Upper lobe of left lung (tissue), 6 donors: ENCODE data around the gene LINS1. TPM values are rescaled to one million over a fixed set of nuclear protein-coding genes. Genes with fewer than 3 reads are reported as not detected.

Experiments used
- ATAC-seq, 2 donors: fragments of 200-7000 bp; cut with Tn5 transposase; one replicate each; pipeline ENCODE4 v1.9.1; 2022; ENCODE audit warnings: mild to moderate bottlenecking in 2 of 2, moderate library complexity in 2 of 2; ENCODE audit not compliant: low FRiP score in 2 of 2
- DNase-seq, 2 donors: peaks; one replicate each; pipeline ENCODE4 v3.0.0-alpha.2; 2019 to 2020
- H3K27ac ChIP-seq, 4 donors: fragments of 200-600 bp; sonication (generic); one replicate each; pipeline ENCODE4 v1.5.1; 2016 to 2019
- H3K27me3 ChIP-seq, 4 donors: fragments of 200-600 bp; sonication (generic); one replicate each; pipeline ENCODE4 v1.5.1; 2017 to 2019
- H3K36me3 ChIP-seq, 4 donors: fragments of 200-600 bp; sonication (generic); one replicate each; pipeline ENCODE4 v1.5.1; 2016 to 2019
- H3K4me1 ChIP-seq, 4 donors: fragments of 200-600 bp; sonication (generic); one replicate each; pipeline ENCODE4 v1.5.1; 2018 to 2019
- H3K4me3 ChIP-seq, 4 donors: fragments of 200-600 bp; sonication (generic); one replicate each; pipeline ENCODE4 v1.5.1; 2017 to 2019; ENCODE audit warnings: mild to moderate bottlenecking in 2 of 4, moderate library complexity in 1 of 4
- H3K9me3 ChIP-seq, 4 donors: fragments of 200-600 bp; sonication (generic); one replicate each; pipeline ENCODE4 v1.5.1; 2018 to 2019
- CTCF ChIP-seq, 6 experiments: fragments of 450-650 bp in 4 of 6; fragments of 200-600 bp in 2 of 6; sonication (generic) in 2 of 6; IDR thresholded peaks; one replicate each; pipeline ENCODE4 v1.5.1; 2016 to 2019; ENCODE audit warnings: antibody characterized with exemption in 6 of 6
- EP300 ChIP-seq, 4 donors: sonication (generic); formaldehyde crosslinking; IDR thresholded peaks; one replicate each; pipeline ENCODE4 v1.5.1; 2017; ENCODE audit warnings: antibody characterized with exemption in 4 of 4, control low read depth in 2 of 4
- POLR2A ChIP-seq, 4 donors: fragments of 450-650 bp; IDR thresholded peaks; one replicate each; pipeline ENCODE4 v1.5.1; 2016 to 2017; ENCODE audit warnings: antibody characterized with exemption in 4 of 4, mild to moderate bottlenecking in 2 of 4
- POLR2AphosphoS5 ChIP-seq, 2 donors: sonication (generic); formaldehyde crosslinking; IDR thresholded peaks; one replicate each; pipeline ENCODE4 v1.5.1; 2017; ENCODE audit warnings: antibody characterized with exemption in 2 of 2
- WGBS, 2 donors: methylation state at CpG; one replicate each; pipeline ENCODE4 v1.1.5; 2017 to 2018; 5-methylcytosine and 5-hydroxymethylcytosine counted together
- small RNA-seq, 4 donors: library from RNA; depleted of rRNA; stranded (forward); fragments of <200 nt; gene quantifications; one replicate each; pipeline ENCODE3, GENCODE V24; 2016
- total RNA-seq, 6 donors: library from RNA; depleted of rRNA in 4 of 6; stranded (reverse); fragments of >200 nt in 4 of 6; gene quantifications; one replicate each; pipeline versions ENCODE4 v1.1.0 to v1.2.1, GENCODE V29; 2016 to 2021
- donor health status: DM: no; HTN: no; CAD: no; lungs with moderate emphysema.
- donor health status: DM: no; HTN: yes; CAD: no; lungs with severe emphysema.

Gene LINS1
- total RNA-seq, 6 donors from 2014 or later = 11.8 to 43.0 (median 18.2) TPM

- WGBS, 2 donors = 72 to 84% methylated on average over 1 of the region's 1 CpG
- ATAC-seq = no peak
Observed at GRCh38 chr15:100525436-100525835, 76.5 kb downstream of the LINS1 start.

GRCh38 chr15:100524326-100524725 is 77.7 kb downstream of the LINS1 start:
- Histone ChIP-seq H3K4me1 (no peaks in the 10 kb centered on the region), H3K4me3 (no peak overlapping the region), H3K27ac (no peak overlapping the region), H3K9me3 (no peaks in the 10 kb centered on the region), H3K27me3 (no peaks in the 10 kb centered on the region), H3K36me3 (no peaks in the 10 kb centered on the region)
- TF ChIP-seq POLR2A (IDR thresholded peaks at IDR 0.05) (no peak), CTCF (IDR thresholded peaks at IDR 0.05) (no peak), POLR2AphosphoS5 (IDR thresholded peaks at IDR 0.05) (no peak), EP300 (IDR thresholded peaks at IDR 0.05) (no peak)
- WGBS, 2 donors = 75 to 76% methylated on average over 2 of the region's 2 CpGs
- DNase-seq (no peak), ATAC-seq (no peak)

More at GRCh38 chr15:100525436-100525835, 76.5 kb downstream of the LINS1 start:
- no peak for TF ChIP-seq POLR2AphosphoS5 (IDR thresholded peaks at IDR 0.05)
- H3K36me3 ChIP-seq = no peaks in the 10 kb centered on the region
- H3K27me3 ChIP-seq = no peaks in the 10 kb centered on the region
- no peak overlapping the region for H3K27ac ChIP-seq
- H3K4me1 ChIP-seq = no peaks in the 10 kb centered on the region
- no peak for DNase-seq
- H3K9me3 ChIP-seq = no peaks in the 10 kb centered on the region
- H3K4me3 ChIP-seq = no peak overlapping the region

- Histone ChIP-seq H3K27ac (no peak overlapping the region), H3K4me1 (peaks cover 0 to under 1% (median 0%) of the 10 kb centered on the region in 4 donors), H3K9me3 (no peaks in the 10 kb centered on the region), H3K36me3 (no peaks in the 10 kb centered on the region), H3K4me3 (no peak overlapping the region), H3K27me3 (no peaks in the 10 kb centered on the region)
- ATAC-seq (no peak), DNase-seq (no peak)
- TF ChIP-seq POLR2A (IDR thresholded peaks at IDR 0.05) (no peak), POLR2AphosphoS5 (IDR thresholded peaks at IDR 0.05) (no peak)
- WGBS, 2 donors = 69 to 84% methylated on average over 3 of the region's 3 CpGs
Observed at GRCh38 chr15:100521907-100522306, 80.1 kb downstream of the LINS1 start.

GRCh38 chr15:100520132-100520921 is 81.7 kb downstream of the LINS1 start:
- Histone ChIP-seq H3K4me1 (peaks cover 0 to 8% (median 0%) of the 10 kb centered on the region in 4 donors), H3K27me3 (no peaks in the 10 kb centered on the region), H3K4me3 (no peak overlapping the region), H3K36me3 (no peaks in the 10 kb centered on the region), H3K9me3 (no peaks in the 10 kb centered on the region), H3K27ac (peak overlapping the region in 2 of 4 donors; percentile 41 to 50)
- TF ChIP-seq CTCF (IDR thresholded peaks at IDR 0.05) (no peak), EP300 (IDR thresholded peaks at IDR 0.05) (no peak), POLR2A (IDR thresholded peaks at IDR 0.05) (no peak), POLR2AphosphoS5 (IDR thresholded peaks at IDR 0.05) (no peak)
- WGBS, 2 donors = 40 to 64% methylated on average over 6 to 7 of the region's 7 CpGs
- ATAC-seq (peak; percentile 69 to 77), DNase-seq (peak in 1 of 2 donors; percentile 59)

GRCh38 chr15:100517846-100518245 is 84.1 kb downstream of the LINS1 start:
- H3K27ac ChIP-seq = no peak overlapping the region
- DNase-seq = no peak
- H3K36me3 ChIP-seq = no peaks in the 10 kb centered on the region
- TF ChIP-seq POLR2A (IDR thresholded peaks at IDR 0.05) (no peak), EP300 (IDR thresholded peaks at IDR 0.05) (no peak), POLR2AphosphoS5 (IDR thresholded peaks at IDR 0.05) (no peak), CTCF (IDR thresholded peaks at IDR 0.05) (no peak)
- no peak overlapping the region for H3K4me3 ChIP-seq
- no peaks in the 10 kb centered on the region for H3K27me3 ChIP-seq
- peaks cover 0 to 8% (median 0%) of the 10 kb centered on the region in 4 donors for H3K4me1 ChIP-seq
- no peak for ATAC-seq
- 66 to 79% methylated on average over 3 of the region's 3 CpGs for WGBS, 2 donors
- no peaks in the 10 kb centered on the region for H3K9me3 ChIP-seq

Small RNAs within 50 kb of the gene (small RNA-seq; reads per million reads assigned to genes)
- 0 reads per million in 4 donors for gene RF00019
- gene RNU6-181P = 0 reads per million in 4 donors
- 0 reads per million in 4 donors for gene RNU6-322P

Other genes with a start within 250 kb of the LINS1 start
- gene CERS3, start 73.2 kb downstream of the LINS1 start, total RNA-seq = under 1 TPM in 1 of 6 donors, not detected in 5; 0.33 TPM
- gene ASB7, start 405 bp upstream of the LINS1 start, total RNA-seq = 10 to 100 TPM; 11.7 to 19.8 (median 14.2) TPM